Inferior parietal cortex (tissue), 1 donor: ENCODE measurements around the gene TRPT1.
"Not testable (repeated sequence)": the region's sequence is repeated elsewhere in the genome, so short reads cannot be mapped to it uniquely, and the experiment has no call there.

Source experiments
- DNase-seq: peaks from one replicate; pipeline ENCODE4 v3.0.0-alpha.2; 2016; ENCODE audit errors: extremely low spot score

Gene TRPT1

GRCh38 chr11:64258946-64259532 lies 33.1 kb upstream of the TRPT1 start:
- no peak for DNase-seq

- DNase-seq, result no peak
These were observed 32.4 kb upstream of the TRPT1 start for GRCh38 chr11:64258356-64258755.

- DNase-seq, result no peak
These were observed 30.3 kb upstream of the TRPT1 start for GRCh38 chr11:64256300-64256699.

- DNase-seq, result no peak
These were observed 29.4 kb upstream of the TRPT1 start for GRCh38 chr11:64255135-64256128.

GRCh38 chr11:64254326-64254725 lies 28.3 kb upstream of the TRPT1 start:
- no peak for DNase-seq

GRCh38 chr11:64253481-64253880 lies 27.5 kb upstream of the TRPT1 start:
- no peak for DNase-seq

- no peak for DNase-seq
These were observed 27.1 kb upstream of the TRPT1 start for GRCh38 chr11:64253043-64253442.

GRCh38 chr11:64252003-64252872 lies 26.3 kb upstream of the TRPT1 start:
- no peak for DNase-seq

- no peak for DNase-seq
These were observed 25.7 kb upstream of the TRPT1 start for GRCh38 chr11:64251753-64252002.

- DNase-seq, result peak; percentile 51
These were observed 25.2 kb upstream of the TRPT1 start, which contains the start of gene PLCB3 for GRCh38 chr11:64251016-64251752. PLCB3 (plus strand) TSS chr11:64251530; CDS start chr11:64251650, 120 bp downstream.

- no peak for DNase-seq
These were observed 24.5 kb upstream of the TRPT1 start for GRCh38 chr11:64250415-64251015.

- DNase-seq, result no peak
These were observed 23.8 kb upstream of the TRPT1 start for GRCh38 chr11:64249563-64250414.

- no peak for DNase-seq
These were observed 23.1 kb upstream of the TRPT1 start for GRCh38 chr11:64249038-64249437.

- no peak for DNase-seq
These were observed 22.6 kb upstream of the TRPT1 start for GRCh38 chr11:64248578-64248977.

- no peak for DNase-seq
These were observed 21.9 kb upstream of the TRPT1 start for GRCh38 chr11:64247729-64248531.

GRCh38 chr11:64246871-64247728 lies 21.1 kb upstream of the TRPT1 start, which contains the start of gene PPP1R14B:
PPP1R14B (minus strand) TSS chr11:64246943; CDS start chr11:64246673, 270 bp downstream.
- peak; percentile 82 for DNase-seq

- DNase-seq, result not testable (repeated sequence)
These were observed 20.6 kb upstream of the TRPT1 start for GRCh38 chr11:64246621-64246870.

- no peak for DNase-seq
These were observed 20.0 kb upstream of the TRPT1 start for GRCh38 chr11:64245797-64246620.
